ENCODE measurements around the gene UBASH3A. TPM values are rescaled to one million over a fixed set of nuclear protein-coding genes. Genes with fewer than 3 reads are reported as not detected.
A peak's percentile ranks its signal among the peaks of the same experiment; 100 is the strongest.

The UBASH3A gene
- total RNA-seq, 1 experiment from 2014 or later = not detected

DNA sequence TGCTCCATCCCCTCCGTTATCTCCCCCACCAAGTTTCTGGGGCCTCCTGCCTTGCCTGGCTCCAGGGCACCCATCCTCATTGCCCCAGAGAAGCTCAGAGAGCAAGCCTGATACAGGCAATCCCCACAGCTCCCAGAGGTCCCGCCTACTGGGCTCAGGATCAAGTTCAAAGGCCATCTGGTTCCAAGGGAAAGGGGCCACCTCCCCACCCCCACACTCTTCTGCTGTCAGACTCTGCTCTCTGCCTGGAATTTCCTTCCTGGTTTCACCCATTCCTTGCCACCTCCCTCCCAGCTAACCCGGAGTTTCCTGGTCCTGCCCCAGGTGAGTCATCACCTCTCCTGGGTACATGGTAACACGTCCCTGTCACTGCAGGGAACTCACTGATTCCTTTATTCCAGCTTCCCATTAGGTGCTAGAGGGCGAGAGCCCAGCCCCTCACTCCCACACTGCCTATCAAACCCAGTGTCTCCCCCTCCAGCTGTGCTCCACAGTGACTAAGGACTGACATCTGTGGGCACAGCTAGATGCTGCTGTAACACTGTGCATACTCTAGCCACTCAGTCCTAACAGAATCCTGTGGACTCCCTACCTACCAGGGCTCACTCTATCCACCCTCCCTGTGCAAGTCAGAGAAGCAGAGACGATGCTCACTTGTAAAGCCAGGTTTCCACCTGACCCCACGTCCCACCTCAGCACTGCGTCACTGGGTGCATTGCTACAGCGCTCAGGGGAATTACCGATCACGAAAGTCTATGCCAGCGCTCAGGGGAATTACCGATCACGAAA lies 70.5 kb downstream of the UBASH3A start:
- peak overlapping the region; percentile 6 for H3K4me3 Mint-ChIP-seq (ENCODE audit: unreplicated experiment)
- no peaks in the 10 kb centered on the region for H3K27me3 Mint-ChIP-seq (ENCODE audit: insufficient read depth, unreplicated experiment)
- no peak for TF ChIP-seq CTCF (IDR thresholded peaks at IDR 0.05; ENCODE audit: unreplicated experiment)
- peak overlapping the region; percentile 68 for H3K27ac Mint-ChIP-seq (ENCODE audit: low read depth, unreplicated experiment)
- H3K4me1 Mint-ChIP-seq (ENCODE audit: insufficient read depth, unreplicated experiment) = peaks cover 12% of the 10 kb centered on the region
- H3K36me3 Mint-ChIP-seq (ENCODE audit: insufficient read depth, unreplicated experiment) = no peaks in the 10 kb centered on the region
- intact Hi-C loops (cut with micrococcal nuclease) = no loop called here
- ChIA-PET CTCF (interaction anchor here (0.6 kb wide), 3 partner anchors 117 to 329 kb away, joined by 3 to 4 read pairs (median 3); no protein-coding TSS in a partner anchor), POLR2A (interaction anchor here (1.0 to 1.3 kb wide), 4 partner anchors 11 to 40 kb away, joined by 3 to 4 read pairs (median 3); partner anchors contain the start of gene RSPH1)
- no TSS peak for BruUV-seq (replicated peaks)
- DNase-seq (ENCODE audit: unreplicated experiment) = peak; percentile 80
- H3K9me3 Mint-ChIP-seq (ENCODE audit: unreplicated experiment) = no peaks in the 10 kb centered on the region

GRCh38 chr21:42475036-42475435 lies 71.3 kb downstream of the UBASH3A start:
- intact Hi-C loops (cut with micrococcal nuclease) = no loop called here
- H3K9me3 Mint-ChIP-seq (ENCODE audit: unreplicated experiment) = no peaks in the 10 kb centered on the region
- no peak for DNase-seq (ENCODE audit: unreplicated experiment)
- H3K4me3 Mint-ChIP-seq (ENCODE audit: unreplicated experiment) = no peak overlapping the region
- H3K36me3 Mint-ChIP-seq (ENCODE audit: insufficient read depth, unreplicated experiment) = no peaks in the 10 kb centered on the region
- ChIA-PET POLR2A (interaction anchor here (1.1 kb wide), 1 partner anchor 12 kb away, joined by 4 read pairs; no protein-coding TSS in a partner anchor), CTCF (no interaction called here)
- peak overlapping the region; percentile 68 for H3K27ac Mint-ChIP-seq (ENCODE audit: low read depth, unreplicated experiment)
- no TSS peak for BruUV-seq (replicated peaks)
- peaks cover 12% of the 10 kb centered on the region for H3K4me1 Mint-ChIP-seq (ENCODE audit: insufficient read depth, unreplicated experiment)
- no peak for TF ChIP-seq CTCF (IDR thresholded peaks at IDR 0.05; ENCODE audit: unreplicated experiment)
- no peaks in the 10 kb centered on the region for H3K27me3 Mint-ChIP-seq (ENCODE audit: insufficient read depth, unreplicated experiment)

DNA sequence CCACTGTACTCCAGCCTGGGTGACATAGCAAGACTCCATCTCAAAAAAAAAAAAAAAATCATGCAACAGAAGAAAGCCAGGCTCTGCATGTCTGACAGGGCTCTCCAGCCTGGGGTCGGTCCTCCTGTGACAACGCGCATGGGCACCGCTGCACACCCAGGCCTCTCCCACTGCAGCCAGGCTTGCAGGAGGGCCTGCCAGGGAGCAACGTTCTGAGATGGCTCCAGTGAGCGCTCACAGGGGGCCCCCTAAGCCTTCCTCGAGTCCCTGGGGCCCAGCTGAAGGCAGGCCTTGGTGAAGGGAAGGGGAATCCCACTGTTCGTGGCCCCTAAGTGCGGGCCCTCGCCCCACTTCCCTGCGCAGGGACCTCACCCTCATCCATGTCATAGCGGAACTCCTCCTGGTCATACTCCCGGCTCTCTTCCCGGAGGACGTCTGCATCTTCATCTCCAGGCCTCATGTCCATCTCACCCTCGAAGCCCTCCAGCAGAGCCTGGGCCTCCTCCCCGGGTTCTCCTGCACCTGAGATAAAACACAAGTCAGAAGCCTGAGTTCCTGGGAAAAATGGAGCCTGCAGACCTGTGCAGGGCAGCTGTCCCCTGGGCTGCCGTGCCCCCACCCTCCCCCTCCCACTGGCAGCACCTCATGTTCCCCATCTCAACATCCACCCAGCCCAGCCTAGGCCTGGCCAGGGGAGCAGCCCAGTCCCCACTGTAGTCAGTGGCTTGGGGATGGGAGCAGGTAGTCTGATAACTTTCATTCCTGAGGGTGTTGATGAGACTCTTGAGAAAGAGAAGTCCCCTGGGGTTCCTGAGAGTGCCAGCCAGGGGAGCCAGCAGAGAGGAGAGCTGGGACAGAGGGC lies 72.1 kb downstream of the UBASH3A start:
- intact Hi-C loops (cut with micrococcal nuclease) = no loop called here

More for the DNA sequence above, 72.1 kb downstream of the UBASH3A start:
- no TSS peak for BruUV-seq (replicated peaks)
- H3K4me1 Mint-ChIP-seq (ENCODE audit: insufficient read depth, unreplicated experiment) = peaks cover 12% of the 10 kb centered on the region
- ChIA-PET CTCF (no interaction called here), POLR2A (no interaction called here)
- no peaks in the 10 kb centered on the region for H3K27me3 Mint-ChIP-seq (ENCODE audit: insufficient read depth, unreplicated experiment)
- H3K4me3 Mint-ChIP-seq (ENCODE audit: unreplicated experiment) = no peak overlapping the region
- DNase-seq (ENCODE audit: unreplicated experiment) = no peak
- TF ChIP-seq CTCF (IDR thresholded peaks at IDR 0.05; ENCODE audit: unreplicated experiment) = no peak
- H3K36me3 Mint-ChIP-seq (ENCODE audit: insufficient read depth, unreplicated experiment) = no peaks in the 10 kb centered on the region
- no peak overlapping the region for H3K27ac Mint-ChIP-seq (ENCODE audit: low read depth, unreplicated experiment)
- H3K9me3 Mint-ChIP-seq (ENCODE audit: unreplicated experiment) = no peaks in the 10 kb centered on the region

All from MCF 10A (cell line).